Prostate gland (tissue), 2 donors: ENCODE measurements around the gene HBP1. TPM values are rescaled to one million over a fixed set of nuclear protein-coding genes. Genes with fewer than 3 reads are reported as not detected.

ENCODE experiments used
- DNase-seq: peaks from one replicate; pipeline ENCODE4 v3.0.0-alpha.2; 2019; ENCODE audit warnings: low spot score
- H3K27ac ChIP-seq, 2 donors: fragments of 200-600 bp; sonication (generic); 2 replicates each; pipeline ENCODE4 v1.5.1; 2017 to 2019
- H3K27me3 ChIP-seq: fragments of 200-600 bp; sonication (generic); replicated peaks from 2 replicates; pipeline ENCODE4 v1.5.1; 2019; ENCODE audit not compliant: insufficient read depth
- H3K36me3 ChIP-seq, 2 donors: fragments of 200-600 bp; sonication (generic); 1 replicate in 1 of 2; 2 replicates in 1 of 2; pipeline versions ENCODE4 v1.5.1 to v1.8.1; 2017 to 2019
- H3K4me1 ChIP-seq: fragments of 200-600 bp; sonication (generic); replicated peaks from 2 replicates; pipeline ENCODE4 v1.5.1; 2019
- H3K4me3 ChIP-seq, 2 donors: fragments of 200-600 bp; sonication (generic); 2 replicates each; pipeline ENCODE4 v1.5.1; 2017 to 2019
- H3K9me3 ChIP-seq: fragments of 200-600 bp; sonication (generic); 2 replicates; pipeline ENCODE4 v1.5.1; 2017
- CTCF ChIP-seq, 4 experiments: fragments of 200-600 bp in 2 of 4; fragments of 450-650 bp in 2 of 4; sonication (generic) in 2 of 4; IDR thresholded peaks; 1 replicate in 3 of 4; 2 replicates in 1 of 4; pipeline ENCODE4 v1.5.1; 2016 to 2019; ENCODE audit warnings: antibody characterized with exemption in 4 of 4, mild to moderate bottlenecking in 2 of 4, moderate library complexity in 2 of 4
- POLR2A ChIP-seq: fragments of 450-650 bp; IDR thresholded peaks from one replicate; pipeline ENCODE4 v1.6.1; 2016; ENCODE audit warnings: antibody characterized with exemption, mild to moderate bottlenecking
- POLR2AphosphoS5 ChIP-seq: sonication (generic); formaldehyde crosslinking; IDR thresholded peaks from one replicate; pipeline ENCODE4 v1.6.1; 2017; ENCODE audit warnings: antibody characterized with exemption
- WGBS: methylation state at CpG from one replicate; pipeline ENCODE4 v1.1.5; 2018; 5-methylcytosine and 5-hydroxymethylcytosine counted together
- intact Hi-C: fragments of 100-400 bp; cut with DNase I; formaldehyde crosslinking; loops from one replicate; pipeline ENCODE4 v1.14.2; 2022
- total RNA-seq, 2 donors: library from RNA; depleted of rRNA; stranded (reverse); fragments of >200 nt; gene quantifications; one replicate each; pipeline ENCODE4 v1.1.0, GENCODE V29; 2016

HBP1 gene, protein sequence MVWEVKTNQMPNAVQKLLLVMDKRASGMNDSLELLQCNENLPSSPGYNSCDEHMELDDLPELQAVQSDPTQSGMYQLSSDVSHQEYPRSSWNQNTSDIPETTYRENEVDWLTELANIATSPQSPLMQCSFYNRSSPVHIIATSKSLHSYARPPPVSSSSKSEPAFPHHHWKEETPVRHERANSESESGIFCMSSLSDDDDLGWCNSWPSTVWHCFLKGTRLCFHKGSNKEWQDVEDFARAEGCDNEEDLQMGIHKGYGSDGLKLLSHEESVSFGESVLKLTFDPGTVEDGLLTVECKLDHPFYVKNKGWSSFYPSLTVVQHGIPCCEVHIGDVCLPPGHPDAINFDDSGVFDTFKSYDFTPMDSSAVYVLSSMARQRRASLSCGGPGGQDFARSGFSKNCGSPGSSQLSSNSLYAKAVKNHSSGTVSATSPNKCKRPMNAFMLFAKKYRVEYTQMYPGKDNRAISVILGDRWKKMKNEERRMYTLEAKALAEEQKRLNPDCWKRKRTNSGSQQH
- total RNA-seq = 100 to 1,000 TPM in 1 of 2 donors, 10 to 100 TPM in 1; 91.3 to 109 TPM

DNA sequence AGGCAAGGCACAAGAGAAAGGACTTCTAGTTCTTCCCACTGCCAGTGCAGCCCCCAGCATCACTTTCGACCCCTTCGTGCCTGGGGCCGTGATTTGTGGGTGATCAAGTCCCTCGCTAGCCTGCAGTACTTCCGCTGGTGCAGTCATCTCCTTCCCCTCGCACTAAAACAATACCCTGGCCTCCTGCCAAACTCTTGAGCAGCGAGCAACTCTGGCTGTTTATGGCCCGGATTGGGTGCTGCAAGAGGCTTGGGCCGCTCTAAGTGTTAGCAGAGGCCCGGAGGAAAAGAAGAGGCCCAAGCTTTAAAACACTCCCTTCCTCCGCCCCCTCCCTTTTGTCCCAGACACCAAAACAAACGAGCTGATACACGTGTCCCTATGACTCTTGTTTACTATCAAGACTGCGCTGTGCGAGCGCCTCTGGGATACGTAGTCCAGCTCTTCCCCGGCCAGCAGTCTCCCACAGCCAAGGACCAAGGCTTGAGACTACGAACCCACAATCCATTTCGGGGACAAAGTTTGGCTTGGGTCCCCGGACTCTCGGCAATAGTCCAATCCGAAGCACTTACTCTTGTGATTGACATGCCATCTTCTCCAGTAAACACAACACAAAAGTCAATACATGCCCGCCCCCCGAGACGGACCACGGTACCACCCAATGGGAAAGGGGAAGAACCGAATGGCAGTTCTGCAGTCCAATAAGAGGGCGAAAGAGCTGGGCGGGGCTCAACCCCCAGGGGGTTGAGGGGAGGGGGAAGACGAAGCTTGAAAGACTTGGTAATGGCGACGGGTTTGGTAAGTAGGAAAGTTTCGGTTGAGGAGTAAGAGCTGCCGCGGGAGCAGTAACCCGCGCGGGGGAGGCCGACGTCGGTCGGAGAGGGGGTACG lies at the start of gene HBP1:
HBP1 (plus strand) TSS at position 771 of the 887 bp plus-strand sequence. CDS start 10,891 bp downstream, outside the sequence.
- WGBS = under 1% methylated on average over 44 of the region's 44 CpGs
- Histone ChIP-seq H3K27me3 (no peaks in the 10 kb centered on the region), H3K4me1 (peaks cover 3% of the 10 kb centered on the region), H3K9me3 (no peaks in the 10 kb centered on the region), H3K4me3 (peak within 1 kb of the TSS; percentile 94 to 95), H3K36me3 (no peaks in the 10 kb centered on the region), H3K27ac (peak within 1 kb of the TSS; percentile 100)
- intact Hi-C loops = no loop called here
- TF ChIP-seq POLR2A (peak; percentile 89), POLR2AphosphoS5 (peak; percentile 94), CTCF (IDR thresholded peaks at IDR 0.05) (peak in 1 of 4 experiments; percentile 17)
- peak; percentile 100 for DNase-seq

GRCh38 chr7:107119376-107120105 lies 49.3 kb upstream of the HBP1 start:
- H3K36me3 ChIP-seq = no peaks in the 10 kb centered on the region
- no peaks in the 10 kb centered on the region for H3K9me3 ChIP-seq
- WGBS = 89% methylated on average over 6 of the region's 6 CpGs
- TF ChIP-seq POLR2A (no peak), CTCF (IDR thresholded peaks at IDR 0.05) (no peak), POLR2AphosphoS5 (no peak)
- H3K27me3 ChIP-seq = no peaks in the 10 kb centered on the region
- no peak overlapping the region for H3K27ac ChIP-seq
- H3K4me3 ChIP-seq = no peak overlapping the region
- no peaks in the 10 kb centered on the region for H3K4me1 ChIP-seq
- no peak for DNase-seq
- intact Hi-C loops = loop anchor here (2.0 kb wide), 1 partner anchor 75 kb away; the partner anchor contains the start of gene PRKAR2B

DNA sequence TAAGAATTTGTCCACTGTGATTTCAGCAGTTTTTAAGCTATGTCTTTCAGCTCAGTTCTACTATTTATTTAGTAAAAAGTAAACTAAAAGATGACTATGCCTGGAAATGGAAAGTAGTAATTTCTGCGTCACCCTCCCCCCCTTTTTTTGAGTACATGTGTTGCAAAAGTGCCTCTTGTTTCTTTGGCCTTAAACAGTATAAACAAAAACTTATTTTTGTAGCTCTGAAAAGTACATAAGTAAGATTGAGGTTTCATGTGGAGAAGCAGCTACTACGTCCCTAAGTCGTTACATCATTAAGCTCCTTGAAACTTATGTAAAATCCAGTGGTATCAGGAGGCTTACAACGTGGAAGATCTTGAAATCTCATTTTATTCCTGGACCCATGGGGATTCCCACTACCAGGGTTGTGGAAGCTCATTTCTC lies 46.3 kb upstream of the HBP1 start:
- WGBS = 34% methylated on average over 4 of the region's 4 CpGs
- no peak for DNase-seq
- intact Hi-C loops = no loop called here

More for the DNA sequence above, 46.3 kb upstream of the HBP1 start:
- TF ChIP-seq CTCF (IDR thresholded peaks at IDR 0.05) (no peak), POLR2AphosphoS5 (no peak), POLR2A (no peak)
- Histone ChIP-seq H3K9me3 (no peaks in the 10 kb centered on the region), H3K4me1 (no peaks in the 10 kb centered on the region), H3K4me3 (no peak overlapping the region), H3K27me3 (no peaks in the 10 kb centered on the region), H3K27ac (no peak overlapping the region), H3K36me3 (no peaks in the 10 kb centered on the region)
